ENCODE data around the gene TNNT2.

DNA sequence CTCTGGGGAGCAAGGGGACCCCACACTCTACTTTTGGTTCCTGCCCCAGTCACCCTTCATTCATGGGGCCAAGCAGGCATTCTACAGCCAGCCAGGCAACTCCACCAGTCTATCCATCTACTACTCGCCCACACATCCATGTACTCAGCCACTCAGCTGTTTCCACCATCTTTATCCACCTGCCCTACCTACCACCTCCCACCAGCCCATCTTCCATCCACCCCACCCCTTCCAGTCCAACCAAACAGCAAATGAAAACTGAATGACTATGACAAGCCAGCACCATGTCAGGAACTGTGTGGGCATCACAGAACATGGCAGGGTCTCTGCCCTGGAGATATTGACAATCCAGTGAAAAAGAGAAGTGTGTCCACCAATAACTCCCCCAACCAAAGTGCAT lies 13.7 kb upstream of the TNNT2 start:
- TF ChIP-seq, protein P1, sequence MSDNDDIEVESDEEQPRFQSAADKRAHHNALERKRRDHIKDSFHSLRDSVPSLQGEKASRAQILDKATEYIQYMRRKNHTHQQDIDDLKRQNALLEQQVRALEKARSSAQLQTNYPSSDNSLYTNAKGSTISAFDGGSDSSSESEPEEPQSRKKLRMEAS (IDR thresholded peaks at IDR 0.05; ENCODE audit: insufficient read depth, insufficient read length), result no peak
- TF ChIP-seq POLR2AphosphoS5 (IDR thresholded peaks at IDR 0.05; ENCODE audit: insufficient read depth, low read depth, low read length) (no peak), EZH2 (IDR thresholded peaks at IDR 0.05; ENCODE audit: borderline replicate concordance, low read depth, low read length, severe bottlenecking) (no peak), POLR2A (IDR thresholded peaks at IDR 0.05; ENCODE audit: low read depth, low read length) (no peak), MYC (IDR thresholded peaks at IDR 0.05; ENCODE audit: low read depth, low read length) (no peak), FOS (IDR thresholded peaks at IDR 0.05; ENCODE audit: borderline replicate concordance, insufficient read depth, low read length) (no peak), JUN (IDR thresholded peaks at IDR 0.05; ENCODE audit: borderline replicate concordance, insufficient read depth, insufficient read length, low read depth) (no peak), GATA2 (IDR thresholded peaks at IDR 0.05; ENCODE audit: insufficient read depth, insufficient read length, low read depth, low read length) (no peak)
- TF ChIP-seq, protein P2, sequence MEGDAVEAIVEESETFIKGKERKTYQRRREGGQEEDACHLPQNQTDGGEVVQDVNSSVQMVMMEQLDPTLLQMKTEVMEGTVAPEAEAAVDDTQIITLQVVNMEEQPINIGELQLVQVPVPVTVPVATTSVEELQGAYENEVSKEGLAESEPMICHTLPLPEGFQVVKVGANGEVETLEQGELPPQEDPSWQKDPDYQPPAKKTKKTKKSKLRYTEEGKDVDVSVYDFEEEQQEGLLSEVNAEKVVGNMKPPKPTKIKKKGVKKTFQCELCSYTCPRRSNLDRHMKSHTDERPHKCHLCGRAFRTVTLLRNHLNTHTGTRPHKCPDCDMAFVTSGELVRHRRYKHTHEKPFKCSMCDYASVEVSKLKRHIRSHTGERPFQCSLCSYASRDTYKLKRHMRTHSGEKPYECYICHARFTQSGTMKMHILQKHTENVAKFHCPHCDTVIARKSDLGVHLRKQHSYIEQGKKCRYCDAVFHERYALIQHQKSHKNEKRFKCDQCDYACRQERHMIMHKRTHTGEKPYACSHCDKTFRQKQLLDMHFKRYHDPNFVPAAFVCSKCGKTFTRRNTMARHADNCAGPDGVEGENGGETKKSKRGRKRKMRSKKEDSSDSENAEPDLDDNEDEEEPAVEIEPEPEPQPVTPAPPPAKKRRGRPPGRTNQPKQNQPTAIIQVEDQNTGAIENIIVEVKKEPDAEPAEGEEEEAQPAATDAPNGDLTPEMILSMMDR (IDR thresholded peaks at IDR 0.05; ENCODE audit: extremely low read depth in 1 of 2, insufficient read depth in 1 of 2, low read depth in 1 of 2, low read length in 2 of 2), result no peak

All from endothelial cell of umbilical vein (primary cell).